DOHH2 (cell line): ENCODE measurements around the gene EIF4B.

Experiments used
- H3F3A ChIP-seq: fragments of 200-600 bp; sonication (generic), shearing (Covaris generic); 2 replicates; pipeline ENCODE4 v1.6.0; 2016; ENCODE audit warnings: antibody characterized with exemption, mild to moderate bottlenecking; ENCODE audit not compliant: control insufficient read depth, insufficient read depth
- H3K27ac ChIP-seq: fragments of 200-600 bp; sonication (generic); 2 replicates; pipeline ENCODE4 v1.5.1; 2014; ENCODE audit warnings: low read depth, mild to moderate bottlenecking, low read length, moderate library complexity
- H3K27me3 ChIP-seq: fragments of 200-600 bp; sonication (generic); 2 replicates; pipeline ENCODE4 v1.6.1; 2014; ENCODE audit warnings: mild to moderate bottlenecking, low read length, mixed read lengths; ENCODE audit not compliant: control insufficient read depth
- H3K36me3 ChIP-seq: fragments of 200-600 bp; sonication (generic); 2 replicates; pipeline ENCODE4 v1.6.1; 2014; ENCODE audit warnings: mild to moderate bottlenecking, low read length, moderate library complexity, mixed read lengths; ENCODE audit not compliant: control insufficient read depth
- H3K4me1 ChIP-seq: fragments of 200-600 bp; sonication (generic); 2 replicates; pipeline ENCODE4 v1.6.1; 2014; ENCODE audit warnings: mild to moderate bottlenecking, low read length, mixed read lengths; ENCODE audit not compliant: control insufficient read depth
- H3K4me2 ChIP-seq: fragments of 200-600 bp; sonication (generic); 2 replicates; pipeline ENCODE4 v1.6.0; 2014; ENCODE audit warnings: mild to moderate bottlenecking, low read length, moderate library complexity
- H3K4me3 ChIP-seq: fragments of 200-600 bp; sonication (generic); 2 replicates; pipeline ENCODE4 v1.5.1; 2014; ENCODE audit warnings: mild to moderate bottlenecking, low read length, mixed read lengths
- H3K79me2 ChIP-seq: fragments of 200-600 bp; sonication (generic); 2 replicates; pipeline ENCODE4 v1.6.1; 2014; ENCODE audit warnings: mild to moderate bottlenecking, low read length, mixed read lengths; ENCODE audit not compliant: control insufficient read depth
- H3K9me2 ChIP-seq: fragments of 200-600 bp; sonication (generic); replicated peaks from 2 replicates; pipeline ENCODE4 v1.6.1; 2014; ENCODE audit warnings: mild to moderate bottlenecking, low read length, mixed read lengths; ENCODE audit not compliant: control insufficient read depth
- H3K9me3 ChIP-seq: fragments of 200-600 bp; sonication (generic); 2 replicates; pipeline ENCODE4 v1.6.1; 2014; ENCODE audit warnings: antibody characterized with exemption, low read length, mixed read lengths; ENCODE audit not compliant: control insufficient read depth, insufficient read depth
- H4K20me1 ChIP-seq: fragments of 200-600 bp; sonication (generic); 2 replicates; pipeline ENCODE4 v1.6.0; 2014; ENCODE audit warnings: low read depth, mild to moderate bottlenecking, antibody characterized with exemption, low read length, moderate library complexity; ENCODE audit not compliant: control insufficient read depth, insufficient read depth
- CTCF ChIP-seq: fragments of 200-600 bp; sonication (generic); IDR thresholded peaks from one replicate; pipeline ENCODE4 v1.5.1; 2014; ENCODE audit warnings: antibody characterized with exemption, mild to moderate bottlenecking, low read depth, low read length; ENCODE audit not compliant: poor library complexity, severe bottlenecking
- EZH2phosphoT487 ChIP-seq: fragments of 200-600 bp; sonication (generic); IDR thresholded peaks from 2 replicates; pipeline ENCODE4 v1.6.1; 2017; ENCODE audit warnings: borderline replicate concordance, mild to moderate bottlenecking, antibody characterized with exemption, low read length, moderate library complexity, mixed read lengths

Gene EIF4B

GRCh38 chr12:53068811-53069585 lies 62.7 kb downstream of the EIF4B start:
- H3F3A ChIP-seq, result no peaks in the 10 kb centered on the region
- H3K4me3 ChIP-seq, result no peak overlapping the region
- H3K36me3 ChIP-seq, result peaks cover 33% of the 10 kb centered on the region
- H3K4me2 ChIP-seq, result no peak overlapping the region
- no peaks in the 10 kb centered on the region for H4K20me1 ChIP-seq
- TF ChIP-seq CTCF, result no peak
- no peak for TF ChIP-seq EZH2phosphoT487
- H3K9me3 ChIP-seq, result no peaks in the 10 kb centered on the region
- H3K27me3 ChIP-seq, result no peaks in the 10 kb centered on the region
- no peaks in the 10 kb centered on the region for H3K79me2 ChIP-seq
- H3K4me1 ChIP-seq, result peaks cover 25% of the 10 kb centered on the region
- no peaks in the 10 kb centered on the region for H3K9me2 ChIP-seq
- H3K27ac ChIP-seq, result no peak overlapping the region

- no peaks in the 10 kb centered on the region for H3K9me3 ChIP-seq
- TF ChIP-seq CTCF (no peak), EZH2phosphoT487 (no peak)
- H3K4me1 ChIP-seq, result peaks cover 25% of the 10 kb centered on the region
- H3F3A ChIP-seq, result no peaks in the 10 kb centered on the region
- no peak overlapping the region for H3K4me3 ChIP-seq
- no peaks in the 10 kb centered on the region for H3K27me3 ChIP-seq
- no peaks in the 10 kb centered on the region for H3K79me2 ChIP-seq
- no peaks in the 10 kb centered on the region for H3K9me2 ChIP-seq
- peaks cover 35% of the 10 kb centered on the region for H3K36me3 ChIP-seq
- no peak overlapping the region for H3K27ac ChIP-seq
- H4K20me1 ChIP-seq, result no peaks in the 10 kb centered on the region
- H3K4me2 ChIP-seq, result no peak overlapping the region
Measured at GRCh38 chr12:53069621-53070410, 63.6 kb downstream of the EIF4B start.

- H3F3A ChIP-seq, result no peaks in the 10 kb centered on the region
- H3K9me3 ChIP-seq, result no peaks in the 10 kb centered on the region
- no peaks in the 10 kb centered on the region for H3K9me2 ChIP-seq
- no peak overlapping the region for H3K4me3 ChIP-seq
- TF ChIP-seq EZH2phosphoT487 (no peak), CTCF (no peak)
- H3K79me2 ChIP-seq, result no peaks in the 10 kb centered on the region
- peaks cover 33% of the 10 kb centered on the region for H3K36me3 ChIP-seq
- no peaks in the 10 kb centered on the region for H4K20me1 ChIP-seq
- H3K4me2 ChIP-seq, result no peak overlapping the region
- H3K4me1 ChIP-seq, result peaks cover 18% of the 10 kb centered on the region
- no peak overlapping the region for H3K27ac ChIP-seq
- H3K27me3 ChIP-seq, result no peaks in the 10 kb centered on the region
Measured at GRCh38 chr12:53070877-53071492, 64.7 kb downstream of the EIF4B start.
